Stimulated activated CD4-positive, alpha-beta T cell treated with anti-CD3 and anti-CD28 coated beads, Interleukin-1b, Interleukin-23, amount 100 ng/mL, for 24 hours (primary cell): ENCODE results near the gene MSL1.

Experiments
- DNase-seq, 4 experiments: peaks; one replicate each; pipeline ENCODE4 v3.0.0-alpha.2; 2020; ENCODE audit warnings: low read depth in 4 of 4, low spot score in 1 of 4

MSL1 gene, protein sequence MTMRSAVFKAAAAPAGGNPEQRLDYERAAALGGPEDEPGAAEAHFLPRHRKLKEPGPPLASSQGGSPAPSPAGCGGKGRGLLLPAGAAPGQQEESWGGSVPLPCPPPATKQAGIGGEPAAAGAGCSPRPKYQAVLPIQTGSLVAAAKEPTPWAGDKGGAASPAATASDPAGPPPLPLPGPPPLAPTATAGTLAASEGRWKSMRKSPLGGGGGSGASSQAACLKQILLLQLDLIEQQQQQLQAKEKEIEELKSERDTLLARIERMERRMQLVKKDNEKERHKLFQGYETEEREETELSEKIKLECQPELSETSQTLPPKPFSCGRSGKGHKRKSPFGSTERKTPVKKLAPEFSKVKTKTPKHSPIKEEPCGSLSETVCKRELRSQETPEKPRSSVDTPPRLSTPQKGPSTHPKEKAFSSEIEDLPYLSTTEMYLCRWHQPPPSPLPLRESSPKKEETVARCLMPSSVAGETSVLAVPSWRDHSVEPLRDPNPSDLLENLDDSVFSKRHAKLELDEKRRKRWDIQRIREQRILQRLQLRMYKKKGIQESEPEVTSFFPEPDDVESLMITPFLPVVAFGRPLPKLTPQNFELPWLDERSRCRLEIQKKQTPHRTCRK

DNA sequence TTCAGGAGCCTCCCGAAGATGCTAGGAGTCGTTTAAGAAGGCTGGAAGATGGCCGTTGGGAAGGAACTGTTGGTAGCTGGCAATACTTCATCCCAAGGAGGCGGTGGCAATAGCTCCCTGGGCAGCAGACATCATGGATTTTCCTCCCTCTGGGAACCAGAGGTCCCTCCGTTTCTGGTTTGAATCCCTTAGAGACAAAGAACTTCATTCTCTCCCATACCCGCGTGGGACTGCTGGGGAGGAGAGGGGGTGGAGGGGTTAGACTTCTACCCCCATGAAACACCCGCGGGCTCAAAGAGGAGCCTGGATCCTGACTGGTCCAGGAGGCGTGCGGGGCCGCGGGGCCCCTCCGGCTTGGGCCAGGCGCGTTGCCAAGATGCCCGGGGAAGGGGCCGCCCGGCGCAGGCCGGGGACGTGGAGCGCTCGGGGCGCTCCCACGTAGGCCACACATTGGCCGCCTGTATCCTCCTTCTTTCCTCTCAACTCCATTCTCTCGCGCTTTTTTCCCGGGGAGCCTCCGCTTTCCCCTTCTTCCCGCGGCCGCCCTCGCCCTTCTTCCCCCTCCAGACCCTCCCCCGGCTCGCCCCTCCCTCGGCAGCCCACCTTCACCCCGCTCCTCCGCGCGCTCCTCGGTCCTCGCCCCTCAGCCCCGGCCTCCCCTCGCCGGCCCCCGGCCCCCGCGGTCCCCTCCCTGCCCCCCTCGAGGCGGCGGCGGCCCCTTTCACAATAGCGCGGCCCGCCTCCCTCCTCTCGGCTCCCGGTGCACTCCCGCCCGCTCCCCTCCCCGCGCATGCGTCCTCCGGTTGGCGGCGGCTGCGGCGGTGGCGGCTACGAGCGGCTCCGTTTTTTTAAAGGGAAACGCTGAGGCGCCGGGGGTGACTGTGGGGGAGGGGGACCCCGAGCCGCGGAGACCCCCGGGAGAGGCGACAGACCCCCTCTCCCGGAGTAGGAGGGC lies at the start of gene MSL1:
Gene MSL1 (plus strand): TSS at position 791 of the 955 bp plus-strand sequence. CDS start 642 bp downstream, outside the sequence.
- peak; percentile 66 to 80 (median 77) for DNase-seq

GRCh38 chr17:40072040-40072734 lies 49.6 kb upstream of the MSL1 start:
- DNase-seq = no peak

DNA sequence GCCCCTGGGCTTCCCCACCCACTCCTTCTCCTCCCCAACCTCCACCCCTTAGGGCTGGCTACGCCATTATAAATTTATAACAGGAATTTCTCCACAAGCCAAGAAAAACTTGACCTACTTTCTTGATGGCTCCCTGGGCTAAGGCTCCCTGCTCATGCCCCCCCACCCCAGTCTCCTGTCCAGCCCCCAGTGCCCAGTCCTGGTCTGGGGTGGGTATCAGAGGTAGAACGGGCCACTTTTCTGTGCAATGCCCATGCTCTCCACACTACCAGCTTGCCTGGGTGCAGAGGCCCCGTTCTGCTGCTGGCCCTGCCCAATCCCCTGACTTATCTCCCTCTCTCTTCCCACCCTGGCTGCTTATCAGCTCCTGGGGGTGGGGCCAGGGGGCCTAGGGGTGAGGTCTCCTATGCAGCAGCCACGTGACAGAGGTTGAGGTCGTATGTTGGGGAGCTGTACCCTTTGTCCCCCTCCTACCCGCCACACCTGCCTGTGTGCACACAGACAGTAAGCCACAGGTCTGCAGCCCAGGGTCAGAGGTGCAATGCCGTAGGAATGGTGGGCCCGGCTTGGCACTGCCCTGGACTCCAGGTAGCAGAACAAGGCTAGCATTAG lies 48.9 kb upstream of the MSL1 start:
- no peak for DNase-seq

- DNase-seq = no peak
Observed at GRCh38 chr17:40073454-40074174, 48.2 kb upstream of the MSL1 start.

GRCh38 chr17:40074175-40074512 lies 47.6 kb upstream of the MSL1 start:
- DNase-seq = no peak

DNA sequence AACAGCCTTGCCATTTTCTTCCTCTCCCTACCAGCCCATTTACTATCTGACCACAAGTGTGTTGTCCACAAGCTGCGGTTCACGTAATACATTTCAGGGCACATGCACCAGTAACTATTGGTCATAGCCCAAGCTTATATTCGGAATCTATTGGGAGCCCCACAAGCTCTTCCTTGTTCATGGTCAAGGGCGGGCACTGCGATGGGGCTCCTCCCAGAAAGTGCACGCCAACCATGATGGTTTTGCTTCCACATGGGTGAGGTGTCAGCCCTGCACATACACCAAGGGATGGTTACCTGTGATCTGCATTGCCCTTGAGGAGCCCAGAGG lies 46.9 kb upstream of the MSL1 start:
- DNase-seq = no peak

GRCh38 chr17:40075201-40075941 lies 46.4 kb upstream of the MSL1 start:
- peak in 3 of 4 experiments; percentile 45 to 61 (median 49) for DNase-seq

DNA sequence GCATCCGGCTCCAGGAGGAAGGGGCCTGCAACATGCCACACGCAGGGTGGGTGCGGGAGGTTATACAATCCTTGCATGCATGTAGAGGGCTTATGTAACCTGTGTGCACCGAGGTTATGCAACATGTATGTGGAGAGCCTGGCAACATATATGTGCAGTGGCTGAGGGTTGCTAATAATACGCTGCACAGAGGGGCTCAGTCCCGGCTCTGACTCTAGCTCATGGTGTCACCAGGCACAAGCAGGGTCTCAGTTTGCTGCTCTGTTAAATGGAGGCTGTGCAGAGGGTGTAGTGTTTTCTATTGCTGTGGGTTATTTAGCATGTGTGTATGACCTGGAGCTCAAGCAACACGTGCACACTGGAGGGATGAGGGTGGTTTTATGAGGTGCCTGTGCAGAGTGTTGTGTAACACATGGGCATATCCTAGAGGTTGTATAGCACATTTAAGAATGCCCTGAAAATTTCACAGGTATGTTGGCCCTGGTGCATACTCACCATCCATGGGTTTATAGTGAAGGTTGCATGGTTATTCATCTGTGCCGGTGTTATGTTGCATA lies 45.8 kb upstream of the MSL1 start:
- no peak for DNase-seq

DNA sequence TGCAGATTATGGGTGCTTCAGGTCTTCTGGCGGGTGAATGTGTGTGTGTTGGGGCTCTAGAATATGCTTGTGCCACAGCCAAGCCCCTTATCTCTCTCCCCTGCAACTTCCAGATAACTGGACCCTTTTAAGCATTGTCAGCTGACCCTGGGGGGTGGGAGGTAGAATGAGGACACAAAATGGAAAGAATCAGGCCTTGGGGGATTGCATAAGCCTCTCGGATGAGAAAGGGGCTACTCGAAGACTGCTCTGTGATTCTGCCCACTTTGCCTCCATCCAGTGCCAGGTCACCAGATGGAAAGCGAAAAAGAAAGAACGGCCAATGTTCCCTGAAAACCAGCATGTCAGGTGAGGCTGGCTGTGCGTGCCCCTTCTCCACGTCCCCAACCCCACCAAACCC lies 45.2 kb upstream of the MSL1 start:
- DNase-seq = no peak

GRCh38 chr17:40079545-40079944 lies 42.2 kb upstream of the MSL1 start:
- no peak for DNase-seq

DNA sequence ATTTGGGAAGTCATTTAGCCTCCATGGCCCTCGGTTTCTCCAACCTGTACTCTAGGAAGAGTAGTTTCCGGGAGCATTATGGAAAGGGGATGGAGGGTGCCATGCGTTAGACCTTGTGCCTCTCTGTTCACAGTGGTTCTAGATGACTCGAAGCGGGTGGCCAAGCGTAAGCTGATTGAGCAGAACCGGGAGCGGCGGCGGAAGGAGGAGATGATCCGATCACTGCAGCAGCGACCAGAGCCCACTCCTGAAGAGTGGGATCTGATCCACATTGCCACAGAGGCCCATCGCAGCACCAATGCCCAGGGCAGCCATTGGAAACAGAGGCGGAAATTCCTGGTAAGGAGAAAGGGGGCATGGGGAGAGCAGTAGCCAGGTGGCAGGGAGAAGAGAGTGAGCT lies 37.3 kb upstream of the MSL1 start:
- no peak for DNase-seq

- DNase-seq = peak in 3 of 4 experiments; percentile 46 to 56 (median 49)
Observed at GRCh38 chr17:40086150-40087044, 35.4 kb upstream of the MSL1 start.

GRCh38 chr17:40087049-40087794 lies 34.5 kb upstream of the MSL1 start:
- DNase-seq = no peak

GRCh38 chr17:40087903-40088718 lies 33.7 kb upstream of the MSL1 start:
- DNase-seq = no peak

- no peak for DNase-seq
Observed at GRCh38 chr17:40089077-40089895, 32.5 kb upstream of the MSL1 start.
